Panc1 (cell line): ENCODE data around the gene TMEM95. TPM values are rescaled to one million over a fixed set of nuclear protein-coding genes. Genes with fewer than 3 reads are reported as not detected.

Experiments
- ATAC-seq: fragments of 200-7000 bp; cut with Tn5 transposase; 2 replicates; pipeline ENCODE4 v1.9.1; 2020; ENCODE audit warnings: mild to moderate bottlenecking, moderate library complexity
- BruUV-seq: library from RNA; stranded (reverse); fragments of 400-500 nt; replicated peaks from 2 replicates; lab custom pipeline; 2021; lab: Mats Ljungman, UMichigan
- CTCF ChIA-PET: fragments of 300-600 bp; sonication (Branson Sonifier 250); formaldehyde crosslinking; loops from one replicate; lab custom pipeline; 2022; ENCODE audit warnings: antibody characterized with exemption; lab: Charles Lee
- POLR2A ChIA-PET: fragments of 300-600 bp; sonication (Branson Sonifier 250); formaldehyde crosslinking; loops from one replicate; lab custom pipeline; 2022; ENCODE audit warnings: antibody characterized with exemption; lab: Charles Lee
- DNase-seq: peaks from one replicate; pipeline ENCODE4 v3.0.0-alpha.2; 2010; ENCODE audit warnings: low read depth, low spot score
- H3K27ac ChIP-seq: 2 replicates; pipeline ENCODE4 v1.5.1; 2011; ENCODE audit warnings: mild to moderate bottlenecking, low read length, inconsistent platforms
- H3K27me3 ChIP-seq: fragments of 200-500 bp; sonication (Bioruptor generic); 2 replicates; pipeline ENCODE4 v1.6.0; 2014; ENCODE audit warnings: low read length, inconsistent platforms; ENCODE audit not compliant: control insufficient read depth, insufficient read depth
- H3K36me3 ChIP-seq: fragments of 200-500 bp; sonication (Bioruptor generic); 2 replicates; pipeline ENCODE4 v1.5.1; 2014; ENCODE audit warnings: inconsistent platforms, mild to moderate bottlenecking, low read length, moderate library complexity; ENCODE audit not compliant: control insufficient read depth, insufficient read depth
- H3K4me1 ChIP-seq: 2 replicates; pipeline ENCODE4 v1.5.1; 2011; ENCODE audit warnings: inconsistent platforms, mild to moderate bottlenecking, low read length, moderate library complexity; ENCODE audit not compliant: control insufficient read depth, insufficient read depth
- H3K4me3 ChIP-seq, 2 experiments: 2 replicates each; pipeline ENCODE4 v1.5.1; 2011 to 2012; ENCODE audit warnings: low read depth in 2 of 2, low read length in 2 of 2, mild to moderate bottlenecking in 2 of 2, inconsistent platforms in 1 of 2, moderate library complexity in 1 of 2
- H3K9me3 ChIP-seq: fragments of 200-500 bp; sonication (Bioruptor generic); 2 replicates; pipeline ENCODE4 v1.5.1; 2014; ENCODE audit warnings: low read depth, mild to moderate bottlenecking, inconsistent platforms, low read length, moderate library complexity; ENCODE audit not compliant: control insufficient read depth, insufficient read depth
- CTCF ChIP-seq: fragments of 450-650 bp; IDR thresholded peaks from 2 replicates; pipeline ENCODE4 v1.5.1; 2017; ENCODE audit warnings: mild to moderate bottlenecking
- POLR2AphosphoS5 ChIP-seq: IDR thresholded peaks from 2 replicates; pipeline ENCODE4 v1.6.1; 2012; ENCODE audit warnings: mild to moderate bottlenecking, low read depth, low read length, moderate library complexity
- REST ChIP-seq, 2 experiments: IDR thresholded peaks; 2 replicates each; pipeline ENCODE4 v1.6.1; 2011 to 2012; ENCODE audit warnings: low read depth in 2 of 2, control low read depth in 1 of 2, low read length in 1 of 2, mild to moderate bottlenecking in 1 of 2, moderate library complexity in 1 of 2; ENCODE audit not compliant: insufficient read depth in 1 of 2
- SIN3A ChIP-seq: IDR thresholded peaks from 2 replicates; pipeline ENCODE4 v1.6.1; 2012; ENCODE audit warnings: low read depth, mild to moderate bottlenecking, low read length, moderate library complexity, borderline replicate concordance; ENCODE audit not compliant: insufficient read depth
- TCF7L2 ChIP-seq: IDR thresholded peaks from 2 replicates; pipeline ENCODE4 v1.6.1; 2011; ENCODE audit warnings: mild to moderate bottlenecking, low read depth, low read length, inconsistent platforms
- in situ Hi-C: cut with HindIII; loops from 2 replicates; pipeline ENCODE4 v1.10.0; 2016; ENCODE audit warnings: low sequenced_read_pairs, low pct_unique_long_range_greater_than_20kb
- intact Hi-C: fragments of 100-400 bp; cut with micrococcal nuclease; formaldehyde crosslinking; loops from one replicate; pipeline ENCODE4 v1.10.0; 2022; ENCODE audit not compliant: unreplicated experiment
- total RNA-seq: library from RNA; stranded (reverse); gene quantifications from one replicate; pipeline ENCODE4 v1.2.1, GENCODE V29; 2021; ENCODE audit not compliant: unreplicated experiment

TMEM95 gene
- total RNA-seq, 1 experiment from 2014 or later: not detected

- CTCF ChIA-PET: interaction anchor here (0.6 kb wide), 1 partner anchor 378 kb away, joined by 3 read pairs; no protein-coding TSS in a partner anchor
Observed at GRCh38 chr17:7383371-7383741, 28.4 kb downstream of the TMEM95 start.

GRCh38 chr17:7383742-7384488, 29.0 kb downstream of the TMEM95 start:
- intact Hi-C loops (no loop called here), in situ Hi-C loops (no loop called here)
- no peak overlapping the region for H3K27ac ChIP-seq
- CTCF ChIA-PET: interaction anchor here (0.6 kb wide), 1 partner anchor 378 kb away, joined by 3 read pairs; no protein-coding TSS in a partner anchor
- H3K36me3 ChIP-seq: peaks cover 2% of the 10 kb centered on the region; the same call in 1 of the 2 replicates
- DNase-seq (no peak), ATAC-seq (no peak)
- no peak for TF ChIP-seq POLR2AphosphoS5
- TF ChIP-seq SIN3A: no peak
- BruUV-seq: no TSS peak
- peaks cover 3% of the 10 kb centered on the region; the same call in 1 of the 2 replicates for H3K9me3 ChIP-seq
- POLR2A ChIA-PET: interaction anchor here (0.6 kb wide), 1 partner anchor 100 kb away, joined by 9 read pairs; the partner anchor contains the start of gene POLR2A
- H3K27me3 ChIP-seq: no peaks in the 10 kb centered on the region
- no peak overlapping the region for H3K4me3 ChIP-seq
- no peaks in the 10 kb centered on the region for H3K4me1 ChIP-seq

More at GRCh38 chr17:7383371-7383741, 28.4 kb downstream of the TMEM95 start:
- no peaks in the 10 kb centered on the region for H3K27me3 ChIP-seq
- no peak overlapping the region for H3K27ac ChIP-seq
- no peak for ATAC-seq
- TF ChIP-seq REST (IDR thresholded peaks at IDR 0.05; ENCODE audit: insufficient read depth in 1 of 2, low read depth in 2 of 2, low read length in 1 of 2) (no peak), SIN3A (no peak), TCF7L2 (no peak), POLR2AphosphoS5 (no peak), CTCF (no peak)
- POLR2A ChIA-PET: no interaction called here
- no peak overlapping the region for H3K4me3 ChIP-seq
- intact Hi-C loops: no loop called here
- peaks cover 2% of the 10 kb centered on the region; the same call in 1 of the 2 replicates for H3K36me3 ChIP-seq
- H3K9me3 ChIP-seq: peaks cover 3% of the 10 kb centered on the region; the same call in 1 of the 2 replicates
- BruUV-seq: TSS peak; percentile 58
- H3K4me1 ChIP-seq: no peaks in the 10 kb centered on the region
- in situ Hi-C loops: no loop called here
- no peak for DNase-seq
